C1 segment of cervical spinal cord (tissue), 14 donors: ENCODE data around the gene PNMA6E.
"Not testable (repeated sequence)": the region's sequence is repeated elsewhere in the genome, so short reads cannot be mapped to it uniquely, and the experiment has no call there.

Source experiments
- DNase-seq, 14 donors: peaks; one replicate each; lab custom pipeline; 2025; lab: John Stamatoyannopoulos, UW

The PNMA6E gene

DNA sequence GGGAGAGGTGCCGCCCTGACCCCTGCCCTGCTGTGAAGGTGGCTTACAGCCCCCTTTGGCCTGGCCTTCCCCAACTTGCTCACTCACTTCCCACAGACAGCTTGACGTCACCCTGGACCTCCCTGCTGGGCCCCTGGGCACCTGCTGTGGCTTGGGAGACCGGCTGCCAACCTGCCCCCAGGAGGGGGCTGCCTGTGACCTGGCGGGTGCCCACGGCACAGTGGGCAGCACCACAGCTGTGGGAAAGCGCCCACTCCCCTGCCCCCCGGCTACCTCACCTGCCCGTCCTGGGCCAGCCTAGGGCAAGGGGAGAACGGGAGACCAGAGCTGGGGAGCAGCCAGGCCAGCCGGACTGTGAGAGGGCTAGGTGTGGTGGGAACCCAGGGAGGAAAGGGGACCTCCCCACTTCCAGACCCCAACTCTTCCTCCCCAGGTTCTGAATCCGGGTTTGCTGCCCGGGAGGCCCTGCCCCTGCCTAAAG, 7.8 kb upstream of the PNMA6E start:
- DNase-seq = no peak

- no peak for DNase-seq
Measured at GRCh38 chrX:153408221-153408721, 7.1 kb upstream of the PNMA6E start.

DNA sequence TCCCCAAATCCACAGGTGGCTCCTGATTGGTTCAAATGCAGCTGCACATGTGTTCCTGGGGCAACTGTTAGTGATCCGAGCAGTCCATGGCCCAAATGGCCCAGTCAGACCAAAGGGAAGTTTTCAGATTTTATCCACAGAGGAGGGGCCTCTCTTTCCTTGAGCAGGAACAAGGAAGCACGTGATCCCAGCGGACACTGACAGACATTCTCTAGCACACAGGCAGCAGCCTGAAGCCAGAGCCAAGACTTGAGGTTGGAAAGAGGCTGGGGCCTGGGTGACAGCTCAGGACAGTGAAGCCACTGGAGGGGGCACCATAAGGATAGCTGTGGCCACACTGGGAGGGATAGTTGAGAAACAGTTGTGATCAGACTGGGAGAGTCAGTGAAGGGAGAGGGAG, 6.6 kb upstream of the PNMA6E start:
- DNase-seq = no peak

- no peak for DNase-seq
Measured at GRCh38 chrX:153406903-153407302, 5.8 kb upstream of the PNMA6E start.

DNA sequence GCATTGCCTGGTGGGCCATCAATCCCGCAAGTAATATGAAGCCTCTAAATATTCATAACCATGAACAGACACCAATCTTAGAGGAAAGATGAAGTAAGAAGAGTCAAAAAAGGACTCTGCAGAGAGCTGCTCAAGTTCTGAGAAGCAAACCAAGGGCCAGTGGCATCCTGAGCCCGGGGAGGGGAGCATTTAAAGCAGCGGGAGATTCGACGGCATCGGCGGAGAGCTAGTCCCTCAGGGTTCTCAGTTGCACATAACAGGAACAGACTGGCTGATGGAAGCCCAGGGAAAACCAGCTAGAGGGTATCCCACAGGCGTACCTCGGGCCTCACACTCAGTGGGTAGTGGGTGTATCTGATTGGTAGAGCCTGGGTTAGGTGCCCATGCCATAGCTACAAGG, 4.9 kb upstream of the PNMA6E start:
- DNase-seq = no peak

DNA sequence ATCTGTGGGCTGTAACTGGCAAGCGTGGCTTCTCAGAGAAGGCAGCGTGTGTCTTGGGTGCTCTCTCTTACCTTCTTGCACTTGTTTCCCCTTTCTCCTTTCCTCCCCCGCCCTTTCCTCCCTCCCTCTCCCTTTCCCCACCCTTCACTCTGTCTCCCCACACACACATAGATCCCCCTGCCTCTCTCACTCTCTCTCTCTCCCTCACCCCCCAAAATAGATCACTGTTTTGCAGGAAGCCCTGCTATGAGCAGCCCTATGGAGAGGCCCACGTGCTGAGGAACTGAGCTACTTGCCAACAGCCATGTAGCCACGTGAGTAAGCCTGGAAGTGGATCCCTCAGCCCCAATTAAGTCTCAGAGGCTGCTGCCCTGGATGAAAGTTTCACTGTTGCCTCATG, 4.3 kb upstream of the PNMA6E start:
- DNase-seq = no peak

- not testable (repeated sequence) for DNase-seq
Measured at GRCh38 chrX:153404333-153404732, 3.2 kb upstream of the PNMA6E start.

GRCh38 chrX:153400146-153401132, 711 bp downstream of the PNMA6E start:
- no peak for DNase-seq

DNA sequence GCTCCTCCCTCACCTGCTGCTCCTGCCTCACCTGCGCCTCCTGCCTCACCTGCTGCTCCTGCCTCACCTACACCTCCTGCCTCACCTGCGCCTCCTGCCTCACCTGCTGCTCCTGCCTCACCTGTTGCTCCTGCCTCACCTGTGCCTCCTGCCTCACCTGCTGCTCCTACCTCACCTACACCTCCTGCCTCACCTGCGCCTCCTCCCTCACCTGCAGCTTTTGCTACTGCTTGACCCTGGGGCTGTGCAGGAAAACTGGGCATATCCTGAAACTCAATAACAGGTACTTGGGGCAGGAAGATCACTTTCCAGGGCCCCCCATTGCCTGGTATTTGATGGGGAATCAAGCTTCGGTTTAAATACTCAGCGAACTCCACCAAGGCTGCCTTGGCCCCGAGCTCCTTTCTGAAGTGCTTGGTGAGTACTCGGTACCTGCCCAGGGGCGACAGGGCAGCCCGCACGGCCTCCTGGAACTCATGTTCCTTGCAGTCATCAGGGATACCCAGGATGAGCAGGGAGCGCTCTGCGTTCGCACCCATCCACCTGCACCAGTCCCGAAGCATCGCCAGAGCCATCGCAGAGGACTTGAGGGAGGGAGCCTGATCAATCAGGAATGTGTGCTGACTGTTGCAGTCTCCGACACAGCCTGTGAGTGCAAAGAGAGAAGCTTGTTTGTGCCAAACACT, 2.7 kb downstream of the PNMA6E start:
- no peak for DNase-seq

DNA sequence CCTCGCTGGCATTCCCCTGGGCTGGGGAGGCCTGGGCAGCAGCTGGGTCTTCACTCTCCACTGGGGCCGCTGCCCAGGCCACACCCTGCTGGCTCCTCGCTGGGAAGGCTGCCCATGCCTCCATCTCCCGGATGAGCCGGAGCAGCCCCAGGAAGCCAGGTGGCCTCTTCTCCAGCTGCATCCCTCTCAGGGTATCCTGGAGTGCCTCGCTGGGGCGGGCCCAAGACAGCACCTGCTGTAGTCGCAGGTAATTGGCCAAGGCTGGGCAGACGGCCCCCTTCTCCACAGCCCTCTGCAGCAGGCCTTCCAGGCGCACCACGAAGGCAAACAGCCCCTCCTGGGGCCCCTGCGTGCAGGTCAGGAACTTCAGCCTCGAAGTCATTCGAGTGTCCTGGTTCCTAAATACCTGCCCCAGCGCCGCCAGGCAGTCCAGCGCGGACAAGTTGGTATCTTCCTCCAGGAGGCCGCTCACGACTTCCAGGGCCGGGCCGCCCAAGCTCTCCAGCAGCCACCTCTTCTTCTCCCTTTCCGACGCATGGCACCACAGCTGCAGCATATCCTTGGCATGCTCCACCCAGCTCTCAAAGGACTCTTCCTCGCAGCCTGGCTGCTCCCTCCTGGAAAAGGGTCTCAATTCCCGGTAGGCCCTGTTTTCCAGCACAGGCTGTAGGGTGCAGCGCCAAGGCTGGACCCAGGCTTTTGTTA, 3.7 kb downstream of the PNMA6E start:
- DNase-seq = no peak

DNA sequence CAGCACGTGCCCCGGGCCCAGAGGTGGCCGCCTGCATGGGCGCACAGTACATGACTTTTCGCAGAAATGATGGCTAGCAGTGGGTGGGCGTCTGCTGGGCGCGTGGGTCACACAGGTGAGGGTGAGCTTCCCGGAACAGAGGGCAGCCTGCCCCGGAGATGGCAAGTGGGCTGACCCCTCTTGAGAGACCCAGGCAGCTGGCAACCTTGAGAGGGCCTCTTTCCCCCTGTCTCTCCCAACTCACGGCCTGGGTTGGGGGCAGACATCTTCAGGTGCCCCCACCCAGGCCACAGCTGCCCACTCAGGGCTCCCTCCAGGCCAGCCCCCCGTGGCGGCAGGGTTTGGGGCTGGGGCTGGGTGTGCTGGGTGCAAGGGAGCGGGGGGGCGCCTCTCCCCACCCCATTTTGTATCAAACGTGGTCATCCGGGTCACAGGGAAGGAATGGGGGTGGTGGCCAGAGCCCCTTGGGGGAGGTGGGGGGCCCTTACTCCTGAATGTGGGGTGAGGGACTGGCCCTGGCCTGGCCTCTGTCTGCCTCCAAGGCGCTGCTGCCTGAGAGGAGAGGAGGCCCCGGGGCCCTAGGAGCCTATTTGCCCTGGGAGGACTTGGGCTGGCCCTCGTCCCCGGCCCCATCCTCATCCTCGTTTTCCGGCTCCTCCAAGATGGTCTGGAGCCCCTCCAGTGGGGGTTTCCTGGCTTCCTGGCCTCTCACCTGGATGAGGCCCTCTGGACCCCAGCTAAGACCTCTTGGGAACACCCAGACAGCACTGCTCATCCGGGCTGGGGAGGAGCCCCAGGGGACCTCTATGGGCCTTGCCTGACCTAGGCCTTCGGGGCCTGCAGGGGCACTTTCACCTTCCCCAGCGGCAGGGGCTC, 4.6 kb downstream of the PNMA6E start:
- no peak for DNase-seq

- DNase-seq = no peak
Measured at GRCh38 chrX:153395613-153396319, 5.4 kb downstream of the PNMA6E start.

GRCh38 chrX:153394612-153395011, 6.5 kb downstream of the PNMA6E start:
- DNase-seq = no peak

DNA sequence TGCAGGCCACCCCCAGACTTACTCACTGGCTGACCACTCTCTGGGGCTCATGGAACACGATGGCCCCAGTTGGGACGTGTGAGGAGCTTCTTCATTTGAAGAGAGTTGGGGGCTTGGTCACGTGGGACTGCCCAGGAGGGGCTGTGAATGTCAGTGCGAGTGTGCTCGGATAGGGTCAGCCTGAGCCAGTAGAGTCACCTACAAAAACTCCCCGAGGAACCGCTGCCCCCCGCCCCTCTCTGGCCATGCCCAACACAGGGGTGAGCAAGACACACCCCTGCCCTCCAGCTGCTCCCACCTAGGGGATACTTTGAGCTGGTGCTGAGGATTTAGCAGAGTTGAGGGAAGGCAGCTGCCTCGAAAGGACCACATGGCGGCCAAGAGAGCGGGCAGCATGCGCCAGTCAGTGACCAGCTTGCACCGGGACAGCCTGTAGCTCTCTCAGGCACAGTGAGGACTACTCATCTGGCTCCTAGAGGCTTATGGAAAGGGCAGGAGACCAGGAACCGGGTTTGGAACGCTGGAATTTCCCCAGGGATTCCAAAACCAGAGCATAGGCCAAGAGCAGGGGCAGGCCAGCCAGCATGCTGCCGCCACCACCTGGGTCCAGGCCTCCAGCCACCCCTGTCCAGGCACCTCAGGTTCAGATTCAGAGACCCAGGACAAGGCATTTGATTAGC, 8.4 kb downstream of the PNMA6E start:
- no peak for DNase-seq

DNA sequence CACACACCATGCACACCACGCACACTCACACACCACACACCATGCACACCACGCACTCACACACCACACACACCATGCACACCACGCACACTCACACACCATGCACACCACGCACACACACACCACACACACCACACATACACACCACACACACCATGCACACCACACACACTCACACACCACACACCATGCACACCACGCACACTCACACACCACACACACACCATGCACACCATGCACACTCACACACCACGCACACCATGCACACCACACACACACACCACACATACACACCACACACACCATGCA, 11.7 kb downstream of the PNMA6E start:
- DNase-seq = not testable (repeated sequence)

- no peak for DNase-seq
Measured at GRCh38 chrX:153388722-153389459, 12.3 kb downstream of the PNMA6E start.

GRCh38 chrX:153387987-153388721, 13.0 kb downstream of the PNMA6E start:
- DNase-seq = no peak

DNA sequence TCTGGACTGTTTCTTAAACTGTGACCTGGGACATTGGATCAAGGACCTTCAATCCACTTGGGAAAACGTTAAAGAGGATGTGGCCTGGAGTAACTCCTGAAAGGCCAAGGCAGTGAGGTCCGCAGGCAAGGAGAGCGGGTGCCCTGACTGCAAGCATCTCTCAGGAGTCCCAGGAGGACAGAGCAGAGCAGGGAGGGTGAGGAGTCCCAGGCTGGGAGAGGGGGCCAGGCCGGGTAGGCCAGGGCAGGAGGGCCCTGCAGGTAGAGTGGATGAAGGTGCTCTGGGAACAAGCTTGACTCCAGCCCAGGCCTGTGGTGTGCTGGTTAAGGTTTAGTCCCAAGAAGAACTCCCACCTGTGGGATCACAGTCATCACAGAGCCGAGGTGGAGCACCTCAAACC, 13.8 kb downstream of the PNMA6E start:
- no peak for DNase-seq
